SKM-1 treated with dmso at 0.1 percent for 144 hours (cell line): ENCODE data around the gene TBC1D24.

ENCODE experiments used
- DNase-seq: peaks from one replicate; lab custom pipeline; 2025; ENCODE audit not compliant: unreplicated experiment; lab: John Stamatoyannopoulos, UW

Gene TBC1D24

DNA sequence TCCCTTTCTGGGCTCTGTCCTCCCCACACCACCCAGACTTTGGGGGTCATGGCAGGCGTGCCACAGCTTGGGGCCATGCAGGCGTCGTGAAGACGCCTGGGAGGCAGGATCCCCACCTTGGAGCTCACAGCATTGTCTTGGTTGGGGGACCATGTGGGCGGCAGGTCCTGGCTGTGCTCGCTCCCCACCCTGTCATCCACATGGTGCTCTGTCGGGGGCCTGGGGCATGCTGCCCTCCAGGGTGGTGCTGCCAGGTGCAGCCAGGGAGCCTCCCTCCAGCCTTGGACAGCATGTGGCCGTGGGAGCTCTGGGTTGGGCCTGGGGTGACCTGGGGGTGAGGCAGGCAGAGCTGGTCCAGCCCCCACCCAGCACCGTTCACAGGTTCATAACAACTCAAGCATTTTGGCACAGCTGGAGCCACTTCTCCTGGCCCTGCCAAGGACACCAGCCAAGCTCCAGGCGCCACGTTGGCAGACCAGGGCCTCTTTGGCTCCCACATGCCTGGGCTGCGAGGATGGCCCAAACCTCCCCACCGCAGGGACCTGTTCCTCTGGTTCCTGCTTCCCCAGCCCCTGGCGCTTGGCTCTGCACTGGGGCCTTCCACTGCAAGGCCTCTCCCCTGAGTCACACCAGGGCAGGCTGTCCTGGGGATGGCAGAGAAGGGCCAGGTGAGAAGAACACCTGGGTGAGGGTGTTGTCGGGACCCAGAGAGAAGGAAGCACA lies 23.8 kb downstream of the TBC1D24 start:
- DNase-seq, result no peak

- no peak for DNase-seq
Measured at GRCh38 chr16:2499454-2499853, 24.5 kb downstream of the TBC1D24 start.

GRCh38 chr16:2499890-2500429 lies 25.0 kb downstream of the TBC1D24 start:
- DNase-seq, result no peak

DNA sequence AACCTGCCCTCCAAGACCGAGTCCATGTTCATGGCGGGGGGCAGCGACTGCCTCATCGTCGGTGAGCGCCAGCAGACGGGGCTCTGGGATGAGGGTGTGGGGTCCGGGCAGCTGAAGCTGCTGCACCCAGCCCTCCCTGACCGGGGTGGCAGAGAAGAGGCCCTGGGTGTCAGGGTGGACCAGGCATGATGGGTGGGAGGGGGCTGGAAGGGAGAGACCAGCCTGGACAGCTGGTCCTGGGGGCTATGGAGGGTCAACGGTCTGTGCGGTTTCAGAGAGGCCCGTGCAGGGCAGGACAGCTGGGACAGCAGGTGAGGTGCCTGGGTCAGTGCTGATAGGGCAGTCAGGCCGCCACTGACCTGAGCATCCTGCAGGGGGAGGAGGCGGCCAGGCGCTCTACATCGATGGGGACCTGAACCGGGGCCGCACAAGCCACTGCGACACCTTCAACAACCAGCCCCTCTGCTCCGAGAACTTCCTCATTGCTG lies 25.5 kb downstream of the TBC1D24 start:
- DNase-seq, result no peak

DNA sequence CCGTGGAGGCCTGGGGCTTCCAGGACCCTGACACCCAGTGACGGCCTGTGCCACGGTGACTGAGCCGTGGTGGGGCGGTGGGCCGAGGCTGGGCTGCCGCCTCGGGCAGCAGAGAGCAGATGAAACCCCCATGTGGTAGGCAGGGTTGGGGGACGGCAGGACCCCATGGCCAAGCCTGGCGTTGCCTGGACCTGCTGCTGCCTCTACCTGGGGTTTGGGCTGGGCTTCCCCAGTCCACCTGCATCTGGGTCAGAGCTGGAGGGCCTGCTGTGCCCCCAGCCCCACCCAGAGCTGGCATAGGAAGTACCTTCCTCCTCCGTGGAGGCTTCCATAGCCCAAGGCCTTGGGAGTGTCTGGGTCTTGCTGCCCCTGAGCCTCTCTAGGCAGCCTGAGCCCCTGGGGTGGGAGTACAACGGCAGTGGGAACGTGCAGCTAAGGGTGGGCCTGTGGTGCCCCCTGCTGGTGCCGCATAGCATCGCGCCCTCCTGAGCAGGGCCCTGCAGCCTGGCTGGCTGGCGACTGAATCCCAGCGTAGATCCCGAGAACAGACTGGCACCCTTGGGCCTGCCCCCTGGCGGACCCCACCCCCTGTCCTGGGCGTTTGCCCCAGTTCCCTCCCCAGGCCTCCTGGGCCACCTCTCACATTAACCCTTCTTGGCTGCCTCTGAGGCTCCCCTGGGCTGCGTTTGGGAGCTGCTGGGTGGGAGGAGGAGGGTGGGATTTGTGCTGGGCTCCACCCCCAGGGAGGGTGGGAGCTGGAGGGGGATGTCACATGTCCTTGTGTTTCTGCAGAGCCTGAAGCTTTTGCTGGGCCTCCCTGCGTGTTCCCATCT lies 26.2 kb downstream of the TBC1D24 start:
- DNase-seq, result peak; percentile 44

DNA sequence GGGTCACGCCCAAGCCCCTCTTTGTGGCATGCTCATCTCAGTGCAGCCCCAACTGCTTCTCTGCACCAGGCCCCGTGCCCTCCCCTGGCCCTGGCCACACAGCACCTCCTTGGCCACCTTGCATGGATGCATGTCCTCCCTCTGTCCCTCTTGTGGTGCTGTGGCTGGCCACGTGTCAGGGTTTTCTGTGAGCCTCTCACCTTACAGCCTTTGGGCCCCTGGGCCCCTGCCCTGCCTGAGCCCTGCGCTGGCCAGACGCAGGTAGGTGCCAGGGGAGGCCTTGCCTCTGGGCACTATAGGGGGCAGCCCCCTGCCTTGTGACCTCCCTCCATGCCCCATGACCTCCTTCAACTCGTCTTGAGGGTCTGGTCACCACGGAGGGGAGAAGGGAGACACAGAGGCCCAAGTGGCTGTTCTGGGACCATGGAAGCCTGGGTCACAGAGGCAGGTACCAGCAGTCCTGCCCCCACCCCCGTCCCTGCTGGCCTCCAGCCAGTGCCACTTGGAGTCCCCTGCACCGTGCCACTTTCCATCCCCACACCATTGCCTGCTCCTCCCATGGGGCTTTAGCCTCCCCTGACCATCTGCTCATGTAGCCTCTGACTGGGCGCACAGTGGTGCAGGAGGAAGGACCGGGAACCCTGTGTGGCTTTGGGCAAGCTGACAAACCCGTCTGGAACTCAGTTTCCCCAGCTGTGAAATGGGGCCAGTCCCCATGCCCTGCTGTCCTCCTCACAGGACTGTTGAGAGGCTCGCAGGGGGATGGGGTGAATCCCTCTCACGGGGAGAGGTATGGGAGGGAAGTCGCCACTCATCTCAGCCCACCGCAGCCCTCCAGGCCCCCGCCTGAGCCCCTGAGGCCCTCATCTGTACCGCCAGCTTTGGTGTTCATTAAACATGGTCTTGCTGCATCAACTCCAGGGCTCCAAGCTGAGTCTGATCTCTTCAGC lies 27.3 kb downstream of the TBC1D24 start:
- DNase-seq, result no peak

DNA sequence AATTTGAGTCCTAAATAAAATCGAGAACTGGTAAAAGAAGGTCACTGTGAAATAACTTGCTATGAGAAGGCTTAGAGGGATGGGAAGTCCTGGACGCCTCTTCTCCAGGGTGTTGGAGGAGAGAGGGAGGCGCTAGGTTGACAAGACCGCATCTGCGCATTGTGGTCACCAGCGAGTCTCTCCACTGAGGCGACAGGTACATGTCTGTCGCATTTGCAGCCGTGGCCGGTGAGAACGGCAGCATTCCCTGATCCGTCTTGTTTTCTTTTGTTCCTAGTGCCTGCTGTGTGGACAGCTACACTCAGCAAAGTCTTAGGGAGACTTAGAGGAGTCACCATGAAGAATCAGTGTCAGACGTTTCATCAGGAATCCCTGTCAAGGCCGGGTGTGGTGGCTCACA lies 30.8 kb downstream of the TBC1D24 start:
- no peak for DNase-seq

- DNase-seq, result peak; percentile 19
Measured at GRCh38 chr16:2507052-2507659, 32.2 kb downstream of the TBC1D24 start.

GRCh38 chr16:2507665-2508064 lies 32.7 kb downstream of the TBC1D24 start:
- DNase-seq, result peak; percentile 52

GRCh38 chr16:2508722-2509400 lies 33.9 kb downstream of the TBC1D24 start:
- no peak for DNase-seq

DNA sequence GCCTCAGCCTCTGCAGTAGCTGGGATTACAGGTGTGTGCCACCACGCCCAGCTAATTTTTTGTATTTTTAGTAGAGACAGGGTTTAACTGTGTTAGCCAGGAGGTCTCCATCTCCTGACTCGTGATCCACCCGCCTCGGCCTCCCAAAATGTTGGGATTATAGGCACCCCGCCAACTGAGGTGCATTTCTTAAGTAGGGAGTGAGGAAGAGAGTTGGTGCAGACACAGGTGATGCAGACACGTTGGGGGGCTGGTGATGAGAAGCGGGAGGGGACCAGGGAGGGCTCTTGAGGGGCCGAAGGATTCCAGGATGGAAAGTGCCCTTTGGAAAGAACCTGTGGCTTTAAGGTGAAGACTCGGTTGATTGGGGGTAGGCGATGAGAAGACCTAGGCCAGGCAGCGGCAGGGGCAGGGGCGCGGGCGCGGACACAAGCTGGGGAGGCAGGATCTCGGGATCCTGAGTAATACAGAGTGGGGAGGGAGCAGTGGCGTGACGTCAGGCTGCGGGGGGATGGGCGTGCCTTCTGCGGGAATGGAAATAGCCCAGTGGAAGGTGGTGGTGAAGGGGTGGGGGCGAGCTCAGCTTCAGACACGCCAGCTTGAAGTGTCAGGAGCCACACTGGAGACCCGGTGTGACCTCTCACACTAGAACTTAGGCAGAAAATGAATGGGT lies 36.3 kb downstream of the TBC1D24 start:
- no peak for DNase-seq

DNA sequence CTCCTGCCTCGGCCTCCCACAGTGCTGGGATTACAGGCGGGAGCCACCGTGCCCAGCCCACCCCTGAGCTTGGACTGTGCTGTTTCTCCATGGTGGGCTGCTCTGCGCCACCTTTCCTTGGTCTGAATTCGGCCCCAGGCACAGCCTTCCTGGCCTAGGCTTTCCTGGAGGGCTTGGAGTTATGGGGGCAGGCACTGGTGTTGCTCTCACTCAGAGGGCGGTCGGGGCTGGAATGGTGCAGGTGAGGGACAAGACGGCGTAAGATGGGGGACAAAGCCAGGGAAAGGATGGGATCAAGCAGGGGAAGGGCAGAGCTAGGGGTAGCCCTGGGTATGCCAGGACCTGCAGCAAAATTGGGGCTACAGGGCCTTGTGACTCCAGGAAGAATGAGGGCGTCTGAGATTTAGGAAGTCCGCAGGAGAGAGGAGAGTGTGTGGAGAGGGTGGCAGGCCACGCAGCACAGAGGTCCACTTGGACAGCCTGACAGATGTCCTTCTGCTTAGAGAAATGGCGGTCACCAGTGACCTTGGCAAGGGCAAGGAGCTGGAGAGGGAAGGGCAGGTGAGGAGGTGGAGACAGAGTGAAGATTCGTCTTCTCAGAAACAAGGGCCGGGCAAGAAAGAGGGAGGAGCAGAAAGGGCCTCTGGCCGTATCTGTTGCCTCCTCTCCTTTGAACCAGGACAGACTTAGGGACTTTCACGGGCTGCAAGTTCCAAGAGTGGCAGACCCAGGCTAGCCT lies 37.2 kb downstream of the TBC1D24 start:
- no peak for DNase-seq

DNA sequence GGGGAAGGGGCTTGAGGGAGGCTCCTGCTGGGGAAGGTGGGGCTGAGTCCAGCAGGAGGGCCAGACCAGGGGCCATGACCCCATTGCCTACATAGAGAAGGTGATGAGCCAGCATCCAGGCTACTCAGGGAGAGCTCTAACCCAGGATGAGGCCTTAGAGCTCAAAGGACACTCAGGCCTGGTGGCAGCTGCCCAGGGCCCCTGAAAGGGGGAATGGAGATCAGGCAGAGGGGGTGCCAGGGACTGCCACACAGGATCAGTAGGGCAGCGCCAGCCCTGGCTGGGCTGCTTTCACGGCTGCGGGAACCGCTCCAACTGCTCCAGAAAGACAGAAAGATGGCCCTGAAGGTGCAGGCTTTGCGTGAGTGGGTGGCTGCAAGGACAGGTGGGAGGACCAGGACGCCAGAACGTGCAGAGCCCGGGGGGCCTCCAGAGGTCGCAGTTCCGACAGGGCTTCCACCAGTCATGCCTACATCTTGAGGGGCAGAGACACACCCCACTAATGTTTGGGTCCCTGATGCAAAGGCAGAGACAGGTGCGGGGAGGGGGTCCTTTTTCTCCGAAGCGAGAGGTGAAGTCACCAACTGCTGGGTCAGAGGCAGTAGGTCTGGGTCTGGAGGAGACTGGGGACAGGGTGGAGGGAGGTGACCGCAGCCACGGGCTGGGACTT lies 37.9 kb downstream of the TBC1D24 start:
- DNase-seq, result no peak

GRCh38 chr16:2513405-2514332 lies 38.7 kb downstream of the TBC1D24 start, which contains the start of gene ATP6V0C:
Gene ATP6V0C (plus strand): TSS chr16:2513952. CDS start chr16:2514104, 152 bp downstream.
- peak; percentile 71 for DNase-seq

DNA sequence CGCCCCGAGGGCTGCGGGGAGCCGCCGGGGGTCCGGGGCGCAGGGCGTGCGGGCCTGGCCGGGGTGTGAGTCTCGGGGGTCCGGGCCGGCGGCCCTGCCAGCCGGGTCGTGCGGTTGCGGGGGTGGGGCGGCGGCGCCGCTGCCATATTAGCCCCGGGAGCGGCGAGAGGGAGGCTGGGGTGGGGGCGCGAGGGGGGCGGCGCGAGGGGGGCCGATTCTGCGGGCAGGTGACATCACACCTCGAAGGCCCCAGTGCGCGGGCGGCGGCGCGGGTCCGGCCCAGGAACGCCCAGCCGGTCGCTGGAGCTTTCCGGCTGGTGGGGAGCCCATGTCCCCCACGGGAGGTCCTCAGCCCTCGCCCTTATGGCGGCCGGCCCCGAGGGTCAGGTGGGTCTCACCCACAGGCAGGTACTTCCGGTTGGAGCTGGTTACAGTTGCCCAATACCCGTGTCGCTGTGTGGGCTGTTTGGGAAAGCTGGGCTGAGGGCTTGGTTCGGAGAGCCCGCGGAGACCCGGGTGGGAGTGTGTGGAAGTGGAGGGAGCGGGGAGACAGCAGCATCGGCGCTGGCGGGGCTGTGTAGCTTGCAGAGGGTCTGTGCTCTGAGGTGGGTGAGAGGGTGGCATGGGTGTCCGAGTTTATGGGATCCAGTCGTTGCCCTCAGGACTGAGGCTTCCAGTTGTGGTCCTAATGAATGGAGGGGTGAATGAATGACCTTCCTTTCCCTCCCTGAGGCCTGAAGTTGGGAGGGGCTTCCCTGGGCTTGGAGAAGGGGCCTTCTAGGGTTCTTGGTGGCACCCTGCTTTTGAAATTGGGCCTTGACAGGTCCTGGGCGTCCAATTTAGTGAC lies 39.6 kb downstream of the TBC1D24 start:
- no peak for DNase-seq
